GM19239 (cell line): ENCODE measurements around the gene FBXW5.

Experiments used
- DNase-seq: peaks from one replicate; pipeline ENCODE4 v3.0.0; 2011; ENCODE audit warnings: low spot score; ENCODE audit not compliant: insufficient read length
- FAIRE-seq: peaks from 2 replicates; lab custom pipeline; 2011; peaks lifted over from hg19 to GRCh38; lab: Jason Lieb, UNC

The FBXW5 gene

GRCh38 chr9:136944519-136945332 lies at the start of gene FBXW5, which contains the start of gene C8G:
TSS of gene FBXW5 (minus strand) at chr9:136944738. CDS start at chr9:136944083, 655 bp downstream.
TSS of gene C8G (plus strand) at chr9:136945243. CDS start at chr9:136945321, 78 bp downstream.
- FAIRE-seq, result peak; percentile 91
- peak; percentile 99 for DNase-seq

GRCh38 chr9:136992819-136993369 lies 48.4 kb upstream of the FBXW5 start:
- DNase-seq, result no peak
- no peak for FAIRE-seq

- DNase-seq (peak; percentile 100), FAIRE-seq (peak; percentile 95)
These were observed 47.7 kb upstream of the FBXW5 start, which contains the start of gene PAXX for GRCh38 chr9:136991993-136992818. TSS of gene PAXX (plus strand) at chr9:136992422. CDS start at chr9:136992444, 22 bp downstream.

GRCh38 chr9:136990242-136990911 lies 45.8 kb upstream of the FBXW5 start:
- DNase-seq, result no peak
- FAIRE-seq, result no peak

GRCh38 chr9:136988872-136989271 lies 44.3 kb upstream of the FBXW5 start:
- DNase-seq, result no peak
- FAIRE-seq, result no peak

GRCh38 chr9:136985853-136986252 lies 41.3 kb upstream of the FBXW5 start:
- no peak for DNase-seq
- FAIRE-seq, result no peak

- no peak for DNase-seq
- FAIRE-seq, result no peak
These were observed 40.6 kb upstream of the FBXW5 start for GRCh38 chr9:136985027-136985602.

GRCh38 chr9:136984464-136985026 lies 40.0 kb upstream of the FBXW5 start:
- FAIRE-seq (no peak), DNase-seq (no peak)

- FAIRE-seq, result no peak
These were observed 39.2 kb upstream of the FBXW5 start for GRCh38 chr9:136983656-136984314.

GRCh38 chr9:136983167-136983566 lies 38.6 kb upstream of the FBXW5 start:
- DNase-seq, result no peak
- FAIRE-seq, result no peak

More at GRCh38 chr9:136983656-136984314, 39.2 kb upstream of the FBXW5 start:
- DNase-seq, result no peak

GRCh38 chr9:136982232-136983051 lies 37.9 kb upstream of the FBXW5 start, which contains the start of gene LCNL1:
TSS of gene LCNL1 (plus strand) at chr9:136982993. CDS start at chr9:136983587, 594 bp downstream.
- FAIRE-seq (no peak), DNase-seq (no peak)

- DNase-seq, result no peak
These were observed 37.2 kb upstream of the FBXW5 start for GRCh38 chr9:136981588-136982231.

GRCh38 chr9:136980669-136981478 lies 36.3 kb upstream of the FBXW5 start:
- no peak for FAIRE-seq
- no peak for DNase-seq

More at GRCh38 chr9:136981588-136982231, 37.2 kb upstream of the FBXW5 start:
- no peak for FAIRE-seq

GRCh38 chr9:136979769-136980587 lies 35.4 kb upstream of the FBXW5 start:
- FAIRE-seq (no peak), DNase-seq (no peak)

GRCh38 chr9:136978865-136979544 lies 34.5 kb upstream of the FBXW5 start:
- DNase-seq, result no peak
- no peak for FAIRE-seq
